AG20443 (cell line): ENCODE data around the gene HBG1.

ENCODE experiments used
- DNase-seq: peaks from one replicate; pipeline ENCODE4 v3.0.0; 2012; ENCODE audit warnings: low spot score, mixed read lengths

HBG1 gene

DNA sequence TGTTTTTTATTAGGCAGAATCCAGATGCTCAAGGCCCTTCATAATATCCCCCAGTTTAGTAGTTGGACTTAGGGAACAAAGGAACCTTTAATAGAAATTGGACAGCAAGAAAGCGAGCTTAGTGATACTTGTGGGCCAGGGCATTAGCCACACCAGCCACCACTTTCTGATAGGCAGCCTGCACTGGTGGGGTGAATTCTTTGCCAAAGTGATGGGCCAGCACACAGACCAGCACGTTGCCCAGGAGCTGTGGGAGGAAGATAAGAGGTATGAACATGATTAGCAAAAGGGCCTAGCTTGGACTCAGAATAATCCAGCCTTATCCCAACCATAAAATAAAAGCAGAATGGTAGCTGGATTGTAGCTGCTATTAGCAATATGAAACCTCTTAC lies 24.2 kb downstream of the HBG1 start:
- DNase-seq = no peak

DNA sequence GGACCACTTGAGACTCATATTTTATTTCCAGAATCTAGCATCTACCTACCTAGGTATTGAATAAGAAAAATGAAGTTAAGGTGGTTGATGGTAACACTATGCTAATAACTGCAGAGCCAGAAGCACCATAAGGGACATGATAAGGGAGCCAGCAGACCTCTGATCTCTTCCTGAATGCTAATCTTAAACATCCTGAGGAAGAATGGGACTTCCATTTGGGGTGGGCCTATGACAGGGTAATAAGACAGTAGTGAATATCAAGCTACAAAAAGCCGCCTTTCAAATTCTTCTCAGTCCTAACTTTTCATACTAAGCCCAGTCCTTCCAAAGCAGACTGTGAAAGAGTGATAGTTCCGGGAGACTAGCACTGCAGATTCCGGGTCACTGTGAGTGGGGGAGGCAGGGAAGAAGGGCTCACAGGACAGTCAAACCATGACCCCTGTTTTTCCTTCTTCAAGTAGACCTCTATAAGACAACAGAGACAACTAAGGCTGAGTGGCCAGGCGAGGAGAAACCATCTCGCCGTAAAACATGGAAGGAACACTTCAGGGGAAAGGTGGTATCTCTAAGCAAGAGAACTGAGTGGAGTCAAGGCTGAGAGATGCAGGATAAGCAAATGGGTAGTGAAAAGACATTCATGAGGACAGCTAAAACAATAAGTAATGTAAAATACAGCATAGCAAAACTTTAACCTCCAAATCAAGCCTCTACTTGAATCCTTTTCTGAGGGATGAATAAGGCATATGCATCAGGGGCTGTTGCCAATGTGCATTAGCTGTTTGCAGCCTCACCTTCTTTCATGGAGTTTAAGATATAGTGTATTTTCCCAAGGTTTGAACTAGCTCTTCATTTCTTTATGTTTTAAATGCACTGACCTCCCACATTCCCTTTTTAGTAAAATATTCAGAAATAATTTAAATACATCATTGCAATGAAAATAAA lies 24.8 kb downstream of the HBG1 start:
- DNase-seq = no peak

DNA sequence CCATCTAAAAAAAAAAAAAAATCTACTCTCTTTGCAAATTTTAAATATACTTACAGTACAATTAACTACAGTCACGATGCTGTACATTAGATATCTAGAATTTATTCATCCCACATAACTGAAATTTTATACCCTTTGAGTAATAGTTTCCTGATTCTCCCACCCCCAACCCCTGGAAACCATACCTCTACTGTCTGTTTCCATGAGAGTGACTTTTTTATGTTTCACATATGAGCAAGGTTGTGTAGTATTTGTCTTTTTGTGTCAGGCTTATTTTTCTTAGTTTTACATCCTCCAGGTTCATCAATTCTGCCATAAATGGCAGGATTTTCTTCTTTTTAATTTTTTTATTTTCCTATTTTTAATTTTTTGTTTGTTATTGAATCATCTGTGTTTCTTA lies 26.0 kb downstream of the HBG1 start:
- DNase-seq = no peak

DNA sequence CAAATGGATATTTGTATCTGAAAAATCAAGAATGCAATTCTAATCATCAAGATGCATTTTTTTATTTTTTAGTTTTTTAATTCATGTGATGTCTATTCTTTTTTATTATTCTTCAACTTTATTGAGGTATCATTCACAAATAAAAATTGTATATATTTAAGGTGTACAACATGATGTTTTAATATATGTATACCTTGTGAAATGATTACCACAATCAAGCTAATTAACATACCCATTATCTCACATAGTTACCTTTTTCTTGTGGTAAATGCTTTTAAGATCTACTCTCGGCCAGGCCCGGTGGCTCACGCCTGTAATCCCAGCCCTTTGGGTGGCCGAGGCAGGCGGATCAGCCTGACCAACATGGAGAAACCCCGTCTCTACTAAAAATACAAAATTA lies 26.5 kb downstream of the HBG1 start:
- DNase-seq = no peak

DNA sequence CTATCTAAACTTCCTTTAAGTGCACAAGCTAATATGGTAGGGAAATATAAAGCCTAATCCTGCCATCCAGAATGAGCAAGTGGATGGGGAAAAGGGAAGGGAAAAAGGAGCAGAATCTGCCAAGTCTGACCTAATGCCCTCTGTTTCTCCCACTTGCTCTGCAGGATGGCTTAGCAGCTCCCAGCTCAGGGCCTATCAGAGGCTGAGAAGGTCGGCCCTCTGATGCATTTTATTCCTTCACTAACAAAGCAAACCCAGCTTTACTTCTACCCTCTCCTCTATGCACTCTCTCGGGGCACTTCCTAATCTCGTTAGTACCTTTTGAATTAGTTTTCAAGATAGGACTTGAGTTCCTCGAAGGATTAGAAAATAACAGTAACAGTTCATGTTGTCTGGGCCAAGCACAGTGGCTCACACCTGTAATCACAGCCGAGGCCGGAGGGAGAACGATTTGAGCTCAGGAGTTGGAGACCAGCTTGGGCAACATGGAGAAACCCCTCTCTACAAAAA lies 39.2 kb downstream of the HBG1 start:
- no peak for DNase-seq

DNA sequence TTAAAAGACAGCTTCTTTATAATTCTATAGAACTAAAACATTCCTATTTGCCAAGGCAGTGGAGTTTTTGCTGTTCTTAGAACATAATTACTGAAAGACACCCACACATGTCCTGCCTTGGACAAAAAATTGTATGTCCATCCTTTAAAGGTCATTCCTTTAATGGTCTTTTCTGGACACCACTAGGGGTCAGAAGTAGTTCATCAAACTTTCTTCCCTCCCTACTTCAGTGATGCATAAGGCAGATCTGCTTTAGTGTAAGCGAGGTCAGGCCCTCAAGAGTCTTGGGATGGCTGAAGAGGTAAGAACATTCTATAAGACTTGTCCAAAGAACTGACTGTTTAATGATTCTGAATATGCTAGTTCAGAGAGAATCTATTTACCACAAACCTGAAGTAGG lies 44.9 kb downstream of the HBG1 start:
- peak; percentile 77 for DNase-seq

DNA sequence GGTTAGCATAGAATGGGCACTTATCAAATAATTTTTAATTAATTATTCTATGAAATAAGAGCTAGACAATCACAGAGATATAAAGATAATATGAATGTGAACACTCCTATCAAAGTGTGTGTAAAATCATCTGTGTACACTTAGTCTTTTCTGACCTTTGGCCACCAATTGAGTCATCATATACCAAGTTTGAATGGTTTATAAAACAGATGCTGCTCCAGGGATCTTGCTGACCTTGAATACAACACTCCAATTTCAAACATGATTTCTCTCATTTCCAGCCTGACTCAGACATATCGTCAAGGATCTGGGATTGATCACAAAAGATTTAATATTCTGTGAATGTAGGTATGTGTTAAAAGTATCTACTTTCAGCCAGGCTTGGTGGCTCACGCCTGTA lies 46.3 kb downstream of the HBG1 start:
- DNase-seq = no peak

DNA sequence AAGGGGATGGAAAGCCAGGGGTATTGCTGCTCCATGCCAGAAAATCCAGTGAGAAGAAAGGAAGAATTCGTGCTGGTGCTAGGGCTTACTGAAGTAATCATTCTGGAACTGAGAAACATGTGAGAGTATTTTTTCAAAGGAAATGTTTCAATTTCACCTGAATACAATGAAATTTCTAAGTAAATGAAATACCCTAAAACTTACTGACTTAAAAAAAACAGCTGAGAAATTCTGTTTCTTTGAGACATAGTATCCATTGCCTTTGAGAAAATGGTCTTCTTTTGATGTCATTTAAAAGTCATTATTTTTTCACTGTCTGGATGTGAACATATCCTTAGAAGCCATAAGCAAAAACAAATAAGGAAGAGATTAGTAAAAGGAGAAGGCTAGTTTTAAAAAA lies 49.1 kb downstream of the HBG1 start, which contains the start of gene OR51V1:
OR51V1 (minus strand) TSS at position 101 of the 400 bp plus-strand sequence; CDS start at position 101, 0 bp downstream.
- DNase-seq = no peak

DNA sequence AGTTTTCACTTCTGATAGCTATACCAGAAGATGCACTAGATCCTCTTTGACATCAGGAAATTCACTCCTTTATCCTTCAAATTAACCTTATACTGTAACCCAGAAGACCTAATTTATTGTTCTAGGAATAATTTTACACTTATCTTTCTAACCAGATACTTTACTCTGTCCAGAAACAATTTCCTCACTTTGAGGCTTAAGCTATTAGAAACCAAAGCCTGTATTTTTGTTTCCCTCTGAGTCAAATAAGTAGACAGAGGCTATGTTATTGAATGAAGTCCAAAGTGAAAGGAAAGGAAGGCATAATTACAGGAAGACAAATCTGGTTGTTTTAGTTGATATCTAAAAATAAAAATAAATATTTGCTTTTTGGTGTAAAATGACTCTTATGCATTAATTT lies 51.4 kb downstream of the HBG1 start:
- no peak for DNase-seq
